PFSK-1 (cell line): Measurements from ENCODE around the gene CHCHD1.

ENCODE experiments used
- FOXP2 ChIP-seq: optimal IDR thresholded peaks from 2 replicates; pipeline ENCODE3; 2011; ENCODE audit warnings: borderline replicate concordance, control low read depth, inconsistent platforms; ENCODE audit not compliant: insufficient read depth; ENCODE audit errors: extremely low read length, extremely low read depth
- POLR2AphosphoS5 ChIP-seq: IDR thresholded peaks from 2 replicates; pipeline ENCODE4 v1.6.1; 2012; ENCODE audit warnings: low read depth, mild to moderate bottlenecking, control low read depth, low read length, moderate library complexity
- SIN3A ChIP-seq: IDR thresholded peaks from 2 replicates; pipeline ENCODE4 v1.6.1; 2012; ENCODE audit warnings: mild to moderate bottlenecking, low read length, moderate library complexity, borderline replicate concordance; ENCODE audit not compliant: insufficient read depth
- TAF1 ChIP-seq: IDR thresholded peaks from 2 replicates; pipeline ENCODE4 v1.6.1; 2012; ENCODE audit warnings: low read length, control low read depth, borderline replicate concordance; ENCODE audit not compliant: insufficient read depth
- TF ChIP-seq, protein P1 (sequence below), 2 experiments: IDR thresholded peaks; 2 replicates each; pipeline versions ENCODE4 v1.6.1 to v1.8.0; 2011 to 2012; ENCODE audit warnings: low read depth in 2 of 2, low read length in 2 of 2, control low read depth in 1 of 2, inconsistent platforms in 1 of 2, mild to moderate bottlenecking in 1 of 2, moderate library complexity in 1 of 2; ENCODE audit not compliant: insufficient read depth in 1 of 2

DNA sequence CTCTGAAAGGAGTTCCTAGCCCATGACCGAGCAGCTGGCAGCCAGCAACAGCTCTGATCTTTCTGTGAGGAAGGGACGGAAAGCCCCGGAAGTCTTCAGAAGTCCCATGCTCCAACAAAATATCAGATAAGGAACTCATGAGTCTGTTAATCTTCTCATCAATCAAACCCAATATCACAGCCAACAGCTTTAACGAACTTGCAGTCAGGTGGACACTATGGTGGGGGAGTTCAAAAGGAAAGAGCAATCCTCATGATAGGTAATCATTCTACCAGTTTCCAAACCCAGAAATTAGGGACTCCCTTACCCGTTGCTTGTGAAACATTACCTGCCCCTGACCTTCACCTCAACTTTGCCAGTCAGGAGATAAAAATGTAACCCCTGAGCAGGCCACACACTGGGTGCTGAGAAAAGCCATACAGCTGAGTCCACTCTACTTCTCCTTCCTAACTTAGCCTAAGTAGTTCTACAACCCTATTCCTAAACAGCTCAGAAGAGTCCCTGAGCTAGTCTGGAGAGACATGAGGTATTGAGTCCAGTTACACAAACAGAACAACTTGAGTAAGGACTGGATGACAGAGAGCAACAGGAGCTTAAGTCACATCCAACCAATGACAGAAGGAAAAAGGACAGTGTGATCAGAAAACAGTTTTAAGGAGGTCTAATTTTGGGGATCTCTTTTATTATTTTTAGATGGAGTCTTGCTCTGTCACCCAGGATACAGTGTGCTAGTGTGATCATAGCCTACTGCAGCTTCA, 27.4 kb downstream of the CHCHD1 start:
- TF ChIP-seq POLR2AphosphoS5 (no peak), TAF1 (no peak), SIN3A (no peak), FOXP2 (no peak)
- TF ChIP-seq, protein P1, sequence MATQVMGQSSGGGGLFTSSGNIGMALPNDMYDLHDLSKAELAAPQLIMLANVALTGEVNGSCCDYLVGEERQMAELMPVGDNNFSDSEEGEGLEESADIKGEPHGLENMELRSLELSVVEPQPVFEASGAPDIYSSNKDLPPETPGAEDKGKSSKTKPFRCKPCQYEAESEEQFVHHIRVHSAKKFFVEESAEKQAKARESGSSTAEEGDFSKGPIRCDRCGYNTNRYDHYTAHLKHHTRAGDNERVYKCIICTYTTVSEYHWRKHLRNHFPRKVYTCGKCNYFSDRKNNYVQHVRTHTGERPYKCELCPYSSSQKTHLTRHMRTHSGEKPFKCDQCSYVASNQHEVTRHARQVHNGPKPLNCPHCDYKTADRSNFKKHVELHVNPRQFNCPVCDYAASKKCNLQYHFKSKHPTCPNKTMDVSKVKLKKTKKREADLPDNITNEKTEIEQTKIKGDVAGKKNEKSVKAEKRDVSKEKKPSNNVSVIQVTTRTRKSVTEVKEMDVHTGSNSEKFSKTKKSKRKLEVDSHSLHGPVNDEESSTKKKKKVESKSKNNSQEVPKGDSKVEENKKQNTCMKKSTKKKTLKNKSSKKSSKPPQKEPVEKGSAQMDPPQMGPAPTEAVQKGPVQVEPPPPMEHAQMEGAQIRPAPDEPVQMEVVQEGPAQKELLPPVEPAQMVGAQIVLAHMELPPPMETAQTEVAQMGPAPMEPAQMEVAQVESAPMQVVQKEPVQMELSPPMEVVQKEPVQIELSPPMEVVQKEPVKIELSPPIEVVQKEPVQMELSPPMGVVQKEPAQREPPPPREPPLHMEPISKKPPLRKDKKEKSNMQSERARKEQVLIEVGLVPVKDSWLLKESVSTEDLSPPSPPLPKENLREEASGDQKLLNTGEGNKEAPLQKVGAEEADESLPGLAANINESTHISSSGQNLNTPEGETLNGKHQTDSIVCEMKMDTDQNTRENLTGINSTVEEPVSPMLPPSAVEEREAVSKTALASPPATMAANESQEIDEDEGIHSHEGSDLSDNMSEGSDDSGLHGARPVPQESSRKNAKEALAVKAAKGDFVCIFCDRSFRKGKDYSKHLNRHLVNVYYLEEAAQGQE (IDR thresholded peaks at IDR 0.05; ENCODE audit: insufficient read depth in 1 of 2, low read depth in 2 of 2, low read length in 2 of 2) = no peak
